Cardiac fibroblast (primary cell): Measurements from ENCODE around the gene FEV.
A peak's percentile ranks its signal among the peaks of the same experiment; 100 is the strongest.
"Not testable (repeated sequence)": the region's sequence is repeated elsewhere in the genome, so short reads cannot be mapped to it uniquely, and the experiment has no call there.

ENCODE experiments used
- DNase-seq, 2 donors: peaks; one replicate each; pipeline versions ENCODE4 v3.0.0 to v3.0.0-alpha.2; 2010; ENCODE audit warnings: low read depth in 2 of 2
- H3K4me3 ChIP-seq, 2 donors: replicated peaks in 1 of 2; 1 replicate in 1 of 2; 2 replicates in 1 of 2; pipeline ENCODE4 v1.5.1; 2011; ENCODE audit warnings: low read depth in 2 of 2, low read length in 2 of 2, mild to moderate bottlenecking in 2 of 2, moderate library complexity in 1 of 2
- TF ChIP-seq, protein P1 (sequence below): IDR thresholded peaks from one replicate; pipeline ENCODE4 v1.5.1; 2011; ENCODE audit warnings: low read depth, mild to moderate bottlenecking, low read length, inconsistent platforms

Gene FEV

GRCh38 chr2:218956039-218956438, 28.9 kb downstream of the FEV start:
- H3K4me3 ChIP-seq = no peak overlapping the region
- DNase-seq = no peak
- TF ChIP-seq, protein P1, sequence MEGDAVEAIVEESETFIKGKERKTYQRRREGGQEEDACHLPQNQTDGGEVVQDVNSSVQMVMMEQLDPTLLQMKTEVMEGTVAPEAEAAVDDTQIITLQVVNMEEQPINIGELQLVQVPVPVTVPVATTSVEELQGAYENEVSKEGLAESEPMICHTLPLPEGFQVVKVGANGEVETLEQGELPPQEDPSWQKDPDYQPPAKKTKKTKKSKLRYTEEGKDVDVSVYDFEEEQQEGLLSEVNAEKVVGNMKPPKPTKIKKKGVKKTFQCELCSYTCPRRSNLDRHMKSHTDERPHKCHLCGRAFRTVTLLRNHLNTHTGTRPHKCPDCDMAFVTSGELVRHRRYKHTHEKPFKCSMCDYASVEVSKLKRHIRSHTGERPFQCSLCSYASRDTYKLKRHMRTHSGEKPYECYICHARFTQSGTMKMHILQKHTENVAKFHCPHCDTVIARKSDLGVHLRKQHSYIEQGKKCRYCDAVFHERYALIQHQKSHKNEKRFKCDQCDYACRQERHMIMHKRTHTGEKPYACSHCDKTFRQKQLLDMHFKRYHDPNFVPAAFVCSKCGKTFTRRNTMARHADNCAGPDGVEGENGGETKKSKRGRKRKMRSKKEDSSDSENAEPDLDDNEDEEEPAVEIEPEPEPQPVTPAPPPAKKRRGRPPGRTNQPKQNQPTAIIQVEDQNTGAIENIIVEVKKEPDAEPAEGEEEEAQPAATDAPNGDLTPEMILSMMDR = no peak

GRCh38 chr2:218954541-218955300, 30.3 kb downstream of the FEV start:
- no peak for DNase-seq
- TF ChIP-seq, protein P1 = no peak
- no peak overlapping the region for H3K4me3 ChIP-seq

DNA sequence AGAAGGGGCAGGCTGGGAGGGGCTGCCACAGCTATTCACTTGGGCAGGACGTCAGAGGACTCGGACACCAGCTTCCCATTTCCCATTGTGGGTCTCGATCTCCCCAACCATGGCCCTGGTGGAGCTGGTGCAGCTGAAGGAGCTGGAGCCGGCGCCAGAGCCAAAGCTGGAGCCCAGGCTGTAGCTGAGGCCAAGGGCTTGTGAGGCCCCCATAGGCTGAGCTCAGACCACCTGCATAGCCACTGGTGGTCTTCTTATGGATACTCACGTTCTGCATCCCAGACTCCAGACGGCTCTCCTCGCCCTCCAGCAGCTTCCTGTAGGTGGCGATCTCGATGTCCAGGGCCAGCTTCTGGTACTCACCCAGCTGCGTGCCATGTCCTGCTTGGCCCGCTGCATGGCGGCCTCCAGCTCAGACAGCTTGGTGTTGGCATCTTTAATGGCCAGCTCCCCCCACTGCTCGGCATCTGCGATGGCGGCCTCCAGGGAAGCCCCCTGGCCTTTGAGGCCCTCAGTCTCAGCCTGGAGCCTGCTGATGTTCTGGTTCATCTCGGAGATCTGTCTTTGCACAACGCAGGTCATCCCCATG, 31.5 kb downstream of the FEV start:
- TF ChIP-seq, protein P1 = no peak
- DNase-seq = no peak
- H3K4me3 ChIP-seq = no peak overlapping the region

DNA sequence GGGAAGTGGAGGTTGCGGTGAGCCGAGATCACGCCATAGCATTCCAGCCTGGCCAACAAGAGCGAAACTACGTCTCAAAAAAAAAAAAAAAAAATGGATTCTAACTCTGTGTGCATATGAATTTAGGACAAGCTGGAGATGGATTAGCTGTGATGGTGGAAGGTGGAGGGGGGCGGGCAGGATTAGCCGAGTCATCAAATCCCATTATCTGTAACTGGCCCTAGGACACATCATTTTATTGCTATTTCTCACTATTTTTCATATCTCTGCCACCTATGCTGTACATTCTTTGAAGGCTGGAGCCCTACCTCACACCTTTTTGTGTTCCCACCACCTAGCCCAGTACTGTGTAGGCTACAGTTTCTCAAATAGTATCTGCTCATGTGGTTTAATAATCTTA, 32.8 kb downstream of the FEV start:
- TF ChIP-seq, protein P1 = no peak
- no peak overlapping the region for H3K4me3 ChIP-seq
- DNase-seq = no peak

GRCh38 chr2:218946621-218947020, 38.4 kb downstream of the FEV start:
- DNase-seq = peak in 1 of 2 donors; percentile 54
- TF ChIP-seq, protein P1 = no peak
- H3K4me3 ChIP-seq = no peak overlapping the region

DNA sequence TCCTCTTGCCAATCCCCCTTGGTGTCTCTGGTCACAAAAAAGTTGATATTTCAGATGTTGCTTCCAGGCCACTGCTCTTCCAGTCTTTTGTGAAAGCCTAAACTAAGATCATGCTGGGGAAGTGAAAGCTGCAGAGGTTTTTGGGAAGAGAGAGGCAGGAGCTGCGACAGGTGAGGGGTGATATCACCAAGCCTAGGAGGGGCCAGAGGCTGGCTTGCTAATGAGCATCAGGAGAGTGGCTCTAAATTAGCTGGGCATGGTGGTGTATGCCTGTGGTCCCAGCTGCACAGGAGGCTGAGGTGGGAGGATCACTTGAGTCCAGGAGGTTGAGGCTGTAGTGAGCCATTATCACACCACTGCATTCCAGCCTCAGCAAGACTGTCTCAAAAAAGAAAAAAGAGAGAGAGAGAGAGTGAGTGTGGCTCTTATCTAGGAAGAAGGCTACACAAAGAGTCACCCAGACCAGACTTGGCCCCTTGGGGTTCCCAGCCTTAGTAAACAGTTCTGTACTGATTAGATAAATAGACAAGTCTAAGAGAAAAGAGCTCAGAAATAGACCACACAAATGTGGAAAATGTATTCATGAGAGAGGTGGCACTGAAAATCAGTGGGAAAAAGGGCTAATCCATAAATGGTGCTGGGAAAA, 40.1 kb downstream of the FEV start:
- no peak overlapping the region for H3K4me3 ChIP-seq
- DNase-seq = no peak
- TF ChIP-seq, protein P1 = no peak

GRCh38 chr2:218931751-218932150, 53.2 kb downstream of the FEV start:
- DNase-seq = not testable (repeated sequence)

More at GRCh38 chr2:218931751-218932150, 53.2 kb downstream of the FEV start:
- H3K4me3 ChIP-seq = not testable (repeated sequence)
